NCI-H748 (cell line): ENCODE measurements around the gene NT5C2.
A peak's percentile ranks its signal among the peaks of the same experiment; 100 is the strongest.
"Not testable (repeated sequence)": the region's sequence is repeated elsewhere in the genome, so short reads cannot be mapped to it uniquely, and the experiment has no call there.

Experiments used
- DNase-seq: peaks from one replicate; lab custom pipeline; 2025; ENCODE audit not compliant: unreplicated experiment; lab: John Stamatoyannopoulos, UW

NT5C2 gene

DNA sequence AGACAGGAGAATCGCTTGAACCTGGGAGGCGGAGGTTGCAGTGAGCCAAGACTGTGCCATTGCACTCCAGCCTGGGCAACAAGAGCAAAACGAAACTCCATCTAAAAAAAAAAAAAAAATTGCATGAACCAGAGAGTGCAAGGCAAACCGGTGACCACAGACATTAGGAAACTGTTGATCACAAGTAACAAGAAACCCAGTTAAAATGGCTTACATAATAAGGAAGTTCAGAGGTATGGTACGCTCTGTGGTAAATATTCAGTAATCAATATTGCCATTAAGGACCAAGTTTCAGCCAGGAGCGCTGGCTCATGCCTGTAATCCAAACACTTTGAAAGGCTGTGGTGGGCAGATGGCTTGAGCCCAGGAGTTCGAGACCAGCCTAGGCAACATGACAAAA is 9.2 kb upstream of the NT5C2 start:
- DNase-seq: no peak

DNA sequence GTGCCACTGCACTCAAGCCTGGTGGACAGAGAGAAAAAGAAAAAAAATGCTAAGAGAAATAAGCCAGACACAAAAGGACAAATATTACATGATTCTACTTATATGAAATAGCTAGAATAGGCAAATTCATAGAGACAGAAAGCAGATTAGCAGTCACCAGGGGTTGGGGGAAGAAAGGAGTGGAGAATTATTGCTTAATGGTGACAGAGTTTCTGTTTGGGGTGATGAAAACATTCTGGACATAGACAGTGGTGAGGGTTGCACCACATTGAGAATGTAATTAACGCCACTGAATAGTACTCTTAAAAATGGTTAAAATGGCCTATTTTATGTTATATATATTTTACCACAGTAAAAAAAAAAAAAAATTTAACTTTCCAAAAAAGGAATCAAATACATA is 6.4 kb upstream of the NT5C2 start:
- no peak for DNase-seq

DNA sequence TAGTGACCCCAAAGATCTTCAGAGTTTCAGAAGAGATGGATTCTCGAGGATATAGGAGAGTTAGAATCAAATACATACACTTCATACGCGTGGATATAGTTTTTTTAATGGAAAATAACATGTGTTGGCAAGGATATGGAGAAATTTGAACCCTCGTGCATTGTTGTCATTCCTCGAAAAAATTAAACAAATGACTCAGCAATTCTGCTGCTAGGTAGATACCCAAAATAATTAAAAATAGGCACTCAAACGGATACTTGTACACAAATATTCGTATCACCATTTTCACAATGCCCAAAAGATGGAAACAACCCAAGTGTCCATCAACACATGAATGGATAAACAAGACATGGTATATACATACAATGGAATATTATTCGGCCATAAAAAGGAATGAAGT is 5.6 kb upstream of the NT5C2 start:
- DNase-seq: no peak

DNA sequence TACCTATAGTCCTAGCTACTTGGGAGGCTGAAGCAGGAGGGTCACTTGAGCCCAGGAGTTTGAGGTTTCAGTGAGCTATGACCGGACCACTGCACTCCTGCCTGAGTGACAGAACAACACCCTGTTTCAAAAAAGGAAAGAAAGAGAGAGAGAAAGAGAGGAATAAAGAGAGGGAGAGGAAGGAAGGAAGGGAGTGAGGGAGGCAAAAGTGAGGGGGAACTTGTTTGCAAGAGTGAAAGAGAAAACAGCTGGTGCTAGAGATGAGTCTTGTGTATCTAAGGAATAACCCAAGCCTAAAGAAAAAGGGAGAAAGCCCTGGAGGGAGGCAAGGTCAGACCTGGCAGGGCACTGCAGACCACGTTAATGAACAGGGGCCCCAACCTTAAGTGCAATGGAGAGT is 4.8 kb upstream of the NT5C2 start:
- no peak for DNase-seq

DNA sequence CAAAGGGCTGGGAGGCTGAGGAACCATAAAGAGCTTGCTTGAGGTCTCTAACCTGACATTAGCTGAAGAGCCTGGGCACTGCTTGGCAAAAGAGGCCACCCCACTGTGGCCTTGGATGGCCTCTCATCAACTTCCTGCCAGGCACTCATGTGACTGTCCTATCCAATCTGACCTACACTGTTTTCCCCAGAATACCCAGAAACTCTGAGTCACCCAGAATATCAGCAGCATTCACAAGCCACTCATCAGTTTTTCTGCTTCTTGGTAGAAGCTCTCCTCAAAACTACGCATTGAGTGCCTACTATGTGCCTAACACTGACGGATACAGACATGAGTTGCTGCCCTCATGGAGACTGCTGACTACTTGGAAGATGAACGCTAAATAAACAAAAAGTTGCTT is 4.1 kb upstream of the NT5C2 start:
- no peak for DNase-seq

GRCh38 chr10:103196516-103196915 is 3.4 kb upstream of the NT5C2 start:
- no peak for DNase-seq

DNA sequence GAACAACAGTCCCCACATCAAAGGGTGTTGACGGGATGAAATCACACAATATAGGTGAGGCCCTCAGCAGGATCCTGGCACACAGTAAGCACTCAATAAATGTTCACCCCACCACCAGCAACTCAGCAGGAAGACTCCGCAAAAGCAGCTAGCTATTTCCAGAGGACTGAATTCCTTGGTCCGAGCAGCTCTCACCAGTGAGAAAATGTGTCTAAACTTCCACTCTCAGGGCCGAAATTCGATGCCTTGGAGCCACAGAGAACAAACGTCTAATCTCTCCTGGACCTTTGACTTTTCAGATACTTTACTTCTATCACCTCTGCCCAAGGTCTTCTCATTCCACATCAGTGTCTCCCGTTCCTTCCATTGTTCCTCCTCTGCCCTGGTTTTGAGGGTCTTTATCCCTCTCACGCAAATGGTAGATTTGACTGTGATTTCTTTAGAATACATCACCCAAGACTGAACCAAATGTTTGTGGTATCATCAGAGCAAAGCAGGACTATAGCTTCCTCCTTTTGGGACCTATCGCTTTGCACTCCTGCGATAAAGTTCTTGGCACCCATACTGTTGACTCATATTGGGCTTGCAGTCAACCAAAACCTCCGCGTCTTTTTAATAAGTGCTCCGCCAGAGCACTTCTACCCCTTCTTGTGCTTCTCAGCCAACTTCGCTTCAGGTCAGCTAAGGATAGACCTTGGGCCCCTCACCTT is 903 bp upstream of the NT5C2 start:
- DNase-seq: no peak

DNA sequence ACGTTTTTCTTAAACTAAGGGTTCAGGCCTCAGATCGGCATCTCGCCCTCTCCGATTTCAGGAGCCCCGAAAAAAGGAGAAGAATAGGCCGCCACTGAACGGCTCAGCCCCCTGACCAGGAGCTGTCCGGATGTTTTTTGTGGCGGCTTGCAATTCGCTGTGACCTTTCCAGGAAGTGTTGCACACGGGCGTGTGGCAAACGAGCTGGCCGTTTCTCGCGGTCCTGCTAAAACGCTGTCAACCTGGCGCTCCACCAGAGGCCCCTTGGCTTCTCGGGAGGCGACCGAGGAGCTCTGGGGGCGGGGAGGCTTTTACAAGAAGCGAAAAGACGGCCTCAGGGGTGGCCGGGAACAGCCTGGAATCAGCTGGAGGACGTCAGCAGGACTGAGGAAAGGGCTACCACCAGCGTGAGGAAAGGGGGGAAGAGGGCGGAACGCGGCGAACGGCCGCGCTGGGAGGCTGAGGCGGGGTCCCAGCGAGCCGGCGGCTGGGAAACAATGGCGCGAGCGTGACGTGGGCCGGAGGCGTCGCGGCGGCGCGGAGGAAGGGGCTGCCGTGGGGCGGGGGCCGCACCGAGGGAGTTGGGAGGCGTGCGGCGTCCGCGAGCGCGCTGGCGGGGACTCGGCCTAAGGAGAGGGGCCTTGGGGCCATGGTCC is 493 bp downstream of the NT5C2 start:
- DNase-seq: peak; percentile 71

DNA sequence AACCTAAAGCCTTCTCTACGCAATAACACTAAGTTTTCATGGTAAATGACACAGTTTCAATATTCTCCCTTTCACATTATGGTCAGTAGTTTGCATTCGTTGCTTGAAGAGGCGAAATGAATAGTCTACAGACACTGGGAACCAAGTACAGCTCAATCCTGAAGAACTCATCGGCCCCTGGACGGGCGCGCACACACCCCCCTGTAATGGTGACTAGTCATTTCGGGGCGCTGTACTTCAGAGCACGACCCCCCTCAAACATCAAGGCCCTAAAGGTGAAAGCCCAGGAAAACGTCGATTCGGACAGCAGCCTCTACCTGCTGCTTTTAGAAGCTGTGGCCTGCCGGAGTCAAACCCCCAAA is 1.0 kb downstream of the NT5C2 start:
- DNase-seq: no peak

DNA sequence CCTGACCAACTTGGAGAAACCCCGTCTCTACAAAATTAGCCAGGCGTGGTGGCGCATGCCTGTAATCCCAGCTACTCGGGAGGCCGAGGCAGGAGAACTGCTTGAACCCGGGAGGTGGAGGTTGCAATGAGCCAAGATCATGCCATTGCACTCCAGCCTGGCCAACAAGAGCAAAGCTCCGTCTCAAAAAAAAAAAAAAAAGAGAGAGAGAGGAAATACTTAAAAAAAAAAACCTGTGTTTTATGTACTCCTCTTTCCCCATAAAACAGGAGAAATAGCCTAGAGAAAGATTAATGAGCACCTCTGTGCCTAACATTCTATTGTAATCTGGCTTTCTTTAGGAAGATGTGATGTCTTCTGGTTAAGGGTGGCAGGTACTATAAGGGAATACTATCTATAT is 1.9 kb downstream of the NT5C2 start:
- not testable (repeated sequence) for DNase-seq

DNA sequence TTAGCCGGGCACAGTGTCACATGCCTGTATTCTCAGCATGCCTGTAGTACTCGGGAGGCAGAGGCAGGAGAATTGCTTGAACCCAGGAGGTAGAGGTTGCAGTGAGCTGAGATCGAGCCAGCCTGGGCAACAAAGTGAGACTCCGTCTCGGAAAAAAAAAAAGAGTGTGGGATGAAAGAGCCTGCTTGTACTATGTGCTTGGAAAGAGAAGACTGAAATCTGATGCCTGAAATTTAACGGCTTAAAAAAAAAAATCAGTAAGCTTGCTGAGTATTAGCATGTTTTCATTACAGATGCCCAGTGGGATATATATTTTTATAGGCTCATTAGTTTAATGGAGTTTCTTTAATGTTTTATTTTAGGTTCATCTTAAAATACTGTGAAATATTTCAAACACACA is 4.2 kb downstream of the NT5C2 start:
- no peak for DNase-seq

DNA sequence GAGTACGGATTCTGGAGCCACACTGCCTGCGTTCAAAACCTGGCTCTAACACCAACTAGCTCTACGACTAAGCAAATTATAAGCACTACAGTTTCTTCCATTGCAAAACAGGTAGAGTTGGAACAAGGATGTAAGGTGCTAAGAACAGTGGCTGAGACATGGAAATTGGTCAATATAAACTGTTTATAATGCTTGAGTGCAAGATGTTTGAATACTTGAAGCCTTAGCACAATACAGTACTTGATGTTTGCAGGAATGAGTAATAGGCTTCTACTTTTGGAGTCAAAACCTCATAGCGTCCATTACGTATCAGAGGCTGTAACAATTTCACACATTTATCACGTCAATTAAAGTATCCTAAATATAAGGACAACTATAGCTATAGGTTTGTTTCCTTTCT is 6.9 kb downstream of the NT5C2 start:
- DNase-seq: no peak

- no peak for DNase-seq
These were observed 8.5 kb downstream of the NT5C2 start for GRCh38 chr10:103184615-103185014.

- not testable (repeated sequence) for DNase-seq
These were observed 9.1 kb downstream of the NT5C2 start for GRCh38 chr10:103183991-103184451.

DNA sequence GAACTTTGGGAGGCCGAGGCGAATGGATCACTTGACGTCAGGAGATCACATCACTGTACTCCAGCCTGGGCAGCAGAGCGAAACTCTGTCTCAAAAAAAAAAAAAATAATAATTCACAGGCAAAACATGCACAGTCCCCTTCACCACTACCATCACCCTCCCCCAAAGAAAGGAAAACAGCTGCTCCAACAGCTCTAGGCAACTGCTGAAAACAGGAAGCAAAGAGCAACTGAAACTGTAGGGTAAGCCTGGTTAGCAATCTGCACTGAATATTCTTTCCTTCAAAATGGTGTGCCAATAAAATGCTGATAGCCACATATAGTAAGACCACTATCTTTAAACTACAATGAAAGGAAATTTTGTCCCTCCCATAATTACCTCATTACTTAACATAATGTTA is 11.8 kb downstream of the NT5C2 start:
- DNase-seq: no peak

GRCh38 chr10:103180491-103180890 is 12.6 kb downstream of the NT5C2 start:
- no peak for DNase-seq

- no peak for DNase-seq
These were observed 15.9 kb downstream of the NT5C2 start for GRCh38 chr10:103177123-103177522.

- DNase-seq: no peak
These were observed 17.3 kb downstream of the NT5C2 start for GRCh38 chr10:103175580-103176285.

- not testable (repeated sequence) for DNase-seq
These were observed 18.7 kb downstream of the NT5C2 start for GRCh38 chr10:103174324-103174723.

DNA sequence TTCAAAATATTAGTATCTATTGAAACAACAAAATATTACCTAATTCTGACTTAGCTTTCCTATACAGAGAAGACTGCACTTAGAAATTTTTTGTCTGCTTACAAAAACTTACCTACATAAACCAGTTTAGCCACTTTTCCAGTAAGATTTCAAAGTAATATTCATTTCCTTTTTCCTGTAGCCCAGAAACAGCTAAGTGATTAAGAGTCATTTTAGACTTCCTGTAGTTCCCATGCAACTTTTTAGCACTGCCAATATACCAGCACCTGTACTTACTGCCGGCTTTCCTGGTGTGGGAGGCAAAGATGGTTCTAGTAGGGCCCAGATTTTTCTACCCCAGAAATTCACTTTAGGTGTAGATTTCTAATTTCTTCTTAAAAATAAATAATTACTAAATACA is 21.8 kb downstream of the NT5C2 start:
- no peak for DNase-seq

DNA sequence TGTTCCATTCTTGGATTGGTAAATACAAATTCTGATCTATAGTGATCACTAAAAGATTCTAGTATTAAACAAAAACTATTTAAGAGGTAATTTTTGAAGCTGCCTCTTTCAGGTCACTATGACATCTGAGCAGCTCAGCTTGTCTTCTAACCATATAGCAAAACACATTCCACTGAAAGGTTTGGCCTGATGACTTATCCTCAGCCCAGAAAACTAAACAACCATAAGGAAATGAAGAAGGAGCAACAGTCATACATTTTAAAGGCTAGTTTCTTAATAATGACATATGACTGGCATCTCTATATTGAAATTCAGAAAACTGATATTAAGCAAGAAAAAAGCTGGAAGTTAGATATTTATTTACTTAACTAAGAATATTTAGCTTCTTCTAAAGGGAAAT is 24.6 kb downstream of the NT5C2 start:
- DNase-seq: no peak

GRCh38 chr10:103167554-103167953 is 25.5 kb downstream of the NT5C2 start:
- not testable (repeated sequence) for DNase-seq
